Measurements from ENCODE around the gene GGA1.

Gene GGA1

DNA sequence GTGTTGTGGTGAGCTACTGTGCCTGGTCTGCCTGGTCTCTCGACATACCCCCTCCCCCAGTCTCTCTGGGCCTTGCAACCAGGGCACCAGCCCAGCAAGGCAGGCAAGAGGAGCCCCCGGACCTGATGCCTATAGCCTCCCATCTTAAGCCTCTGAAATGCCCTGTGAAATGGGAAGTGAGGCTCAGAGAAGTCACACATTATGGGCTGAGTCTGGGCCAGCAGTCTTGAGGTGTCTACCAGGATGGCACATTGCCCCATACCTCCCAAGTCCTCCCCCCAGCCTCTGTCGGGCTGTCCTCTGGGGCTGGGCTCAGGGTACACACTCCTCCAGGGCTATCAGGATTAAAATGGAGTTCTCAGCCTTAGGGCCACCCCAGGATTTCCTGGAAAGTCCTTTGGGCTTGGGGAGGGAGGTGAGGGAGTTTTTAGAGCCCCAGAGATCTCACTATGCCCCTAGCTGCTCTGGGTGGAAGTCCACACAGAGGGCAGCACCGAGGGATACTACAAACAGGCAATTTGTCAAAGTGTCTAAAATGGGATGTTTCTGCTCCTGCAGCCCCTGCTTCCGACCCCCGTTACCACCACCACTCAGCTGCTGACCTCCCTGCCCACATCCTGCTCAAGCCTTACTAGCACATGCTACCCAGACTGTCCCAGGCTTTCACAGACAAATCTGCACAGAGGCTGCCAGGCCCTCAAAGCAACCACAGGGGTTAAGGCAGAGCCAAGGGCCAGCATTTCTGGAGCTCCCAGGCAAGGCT is 27.7 kb downstream of the GGA1 start:
- no peak overlapping the region for H3K4me3 ChIP-seq (ENCODE audit: low read depth, low read length)
- no peaks in the 10 kb centered on the region for H3K9me3 ChIP-seq (ENCODE audit: control insufficient read depth, insufficient read depth, low read length)
- H3K27me3 ChIP-seq (ENCODE audit: control insufficient read depth, insufficient read depth, low read length): no peaks in the 10 kb centered on the region
- H3K4me1 ChIP-seq (ENCODE audit: control insufficient read depth, insufficient read depth, low read length): peaks cover 21% of the 10 kb centered on the region
- H3K9ac ChIP-seq (ENCODE audit: low read depth, low read length): no peak overlapping the region
- peaks cover 11% of the 10 kb centered on the region for H3K36me3 ChIP-seq (ENCODE audit: control insufficient read depth, insufficient read depth, low read length)

DNA sequence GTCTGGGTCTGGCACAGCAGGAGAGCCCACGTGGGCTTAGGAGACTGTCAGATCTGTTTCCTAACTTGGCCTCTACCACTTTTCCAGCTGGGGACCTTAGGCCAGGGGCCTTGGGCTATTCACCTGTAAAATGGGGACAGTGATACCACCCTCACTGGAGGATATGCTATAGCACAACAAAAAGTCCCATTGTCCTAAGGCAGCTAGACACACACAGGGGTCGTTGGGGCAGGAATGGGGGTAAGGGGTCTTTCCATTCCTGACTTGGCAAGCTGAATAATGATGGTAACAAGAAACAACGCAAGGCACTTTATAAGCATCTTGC is 28.3 kb downstream of the GGA1 start:
- Histone ChIP-seq H3K9ac (ENCODE audit: low read depth, low read length) (no peak overlapping the region), H3K27me3 (ENCODE audit: control insufficient read depth, insufficient read depth, low read length) (no peaks in the 10 kb centered on the region), H3K9me3 (ENCODE audit: control insufficient read depth, insufficient read depth, low read length) (no peaks in the 10 kb centered on the region), H3K4me1 (ENCODE audit: control insufficient read depth, insufficient read depth, low read length) (peaks cover 21% of the 10 kb centered on the region), H3K36me3 (ENCODE audit: control insufficient read depth, insufficient read depth, low read length) (peaks cover 8% of the 10 kb centered on the region), H3K4me3 (ENCODE audit: low read depth, low read length) (no peak overlapping the region)

DNA sequence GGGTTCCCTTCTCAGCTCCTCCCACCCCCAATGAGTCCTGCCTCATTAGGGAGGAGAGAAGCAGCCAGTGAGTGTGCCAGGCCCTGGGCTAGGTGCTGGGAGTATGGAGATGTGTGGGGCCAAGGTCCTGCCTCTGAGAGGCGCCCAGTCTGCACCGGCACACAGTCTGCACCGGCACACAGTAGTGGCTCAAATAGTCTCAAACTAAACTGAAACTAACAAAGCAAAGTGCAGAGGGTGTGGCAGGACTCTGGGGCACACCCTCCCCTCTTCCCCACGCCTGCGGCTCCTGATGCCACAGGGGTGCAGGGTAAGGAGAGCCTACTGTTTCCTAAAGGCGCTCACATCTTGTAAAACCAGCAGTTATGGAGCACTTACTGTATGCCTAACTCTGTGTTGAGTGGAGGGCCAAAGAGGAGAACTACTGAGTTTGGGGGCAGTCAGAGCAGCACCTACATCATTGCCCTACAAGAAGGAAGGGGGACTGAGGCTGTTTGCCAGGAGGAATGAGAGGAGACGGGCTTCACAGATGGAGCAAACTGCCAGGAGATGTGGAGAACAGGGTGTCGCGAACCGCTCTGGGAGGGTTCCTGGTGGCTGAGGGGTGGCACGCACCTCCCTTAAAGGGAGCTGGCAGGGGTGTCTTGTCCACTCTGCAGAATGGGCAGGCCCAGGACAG is 29.9 kb downstream of the GGA1 start:
- Histone ChIP-seq H3K9me3 (ENCODE audit: control insufficient read depth, insufficient read depth, low read length) (no peaks in the 10 kb centered on the region), H3K9ac (ENCODE audit: low read depth, low read length) (no peak overlapping the region), H3K4me3 (ENCODE audit: low read depth, low read length) (peak overlapping the region; percentile 69), H3K36me3 (ENCODE audit: control insufficient read depth, insufficient read depth, low read length) (peaks cover 9% of the 10 kb centered on the region), H3K4me1 (ENCODE audit: control insufficient read depth, insufficient read depth, low read length) (peaks cover 18% of the 10 kb centered on the region), H3K27me3 (ENCODE audit: control insufficient read depth, insufficient read depth, low read length) (no peaks in the 10 kb centered on the region)

GRCh38 chr22:37639070-37639760 is 30.6 kb downstream of the GGA1 start, which contains the start of gene SH3BP1:
SH3BP1 (plus strand) TSS chr22:37639669; CDS start chr22:37639788, 119 bp downstream.
- Histone ChIP-seq H3K9ac (ENCODE audit: low read depth, low read length) (peak within 1 kb of the TSS; percentile 70), H3K27me3 (ENCODE audit: control insufficient read depth, insufficient read depth, low read length) (no peaks in the 10 kb centered on the region), H3K9me3 (ENCODE audit: control insufficient read depth, insufficient read depth, low read length) (no peaks in the 10 kb centered on the region), H3K4me3 (ENCODE audit: low read depth, low read length) (peak within 1 kb of the TSS; percentile 88), H3K4me1 (ENCODE audit: control insufficient read depth, insufficient read depth, low read length) (peaks cover 16% of the 10 kb centered on the region), H3K36me3 (ENCODE audit: control insufficient read depth, insufficient read depth, low read length) (peaks cover 13% of the 10 kb centered on the region)

DNA sequence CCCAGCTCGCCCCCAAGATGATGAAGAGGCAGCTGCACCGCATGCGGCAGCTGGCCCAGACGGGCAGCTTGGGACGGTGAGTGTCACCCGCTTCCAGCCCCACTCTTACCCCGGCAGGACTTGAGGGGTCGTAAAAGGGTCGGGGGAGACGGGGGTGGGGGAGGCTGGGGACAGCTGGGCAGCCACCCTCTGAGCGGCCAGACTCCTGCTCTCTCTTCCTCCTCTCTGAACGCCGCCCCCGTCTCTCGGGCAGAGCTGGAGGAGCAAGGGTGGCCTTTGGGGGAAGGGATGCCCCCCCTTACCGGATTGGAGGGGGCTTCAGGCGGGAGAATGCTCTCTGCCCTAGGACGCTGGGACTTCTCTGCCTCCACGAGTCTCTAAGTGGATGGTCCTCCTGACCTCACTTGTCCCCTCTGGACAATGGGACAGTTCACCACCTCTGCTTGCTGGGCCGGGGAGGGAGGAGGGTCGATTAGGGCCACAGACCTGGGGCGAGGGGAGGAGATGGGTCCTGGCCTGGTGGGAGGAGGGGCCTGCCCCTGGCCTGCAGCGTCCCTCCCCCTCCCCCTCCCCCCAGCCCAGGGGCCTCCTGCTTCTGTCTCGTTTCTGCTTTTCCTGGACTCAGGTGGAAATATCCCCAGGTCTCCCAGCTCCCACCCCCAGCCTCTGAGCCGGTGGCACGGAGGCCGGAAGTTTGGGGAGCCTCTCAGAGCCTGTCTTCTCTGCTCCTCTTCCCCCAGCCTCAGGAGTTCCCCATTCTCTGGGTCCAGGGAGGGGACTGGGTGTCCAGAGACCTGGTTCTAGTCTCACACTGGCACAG is 31.3 kb downstream of the GGA1 start:
- H3K4me1 ChIP-seq (ENCODE audit: control insufficient read depth, insufficient read depth, low read length): peaks cover 11% of the 10 kb centered on the region
- peaks cover 18% of the 10 kb centered on the region for H3K36me3 ChIP-seq (ENCODE audit: control insufficient read depth, insufficient read depth, low read length)
- no peaks in the 10 kb centered on the region for H3K9me3 ChIP-seq (ENCODE audit: control insufficient read depth, insufficient read depth, low read length)
- H3K9ac ChIP-seq (ENCODE audit: low read depth, low read length): peak overlapping the region; percentile 70
- peak overlapping the region; percentile 88 for H3K4me3 ChIP-seq (ENCODE audit: low read depth, low read length)
- no peaks in the 10 kb centered on the region for H3K27me3 ChIP-seq (ENCODE audit: control insufficient read depth, insufficient read depth, low read length)

DNA sequence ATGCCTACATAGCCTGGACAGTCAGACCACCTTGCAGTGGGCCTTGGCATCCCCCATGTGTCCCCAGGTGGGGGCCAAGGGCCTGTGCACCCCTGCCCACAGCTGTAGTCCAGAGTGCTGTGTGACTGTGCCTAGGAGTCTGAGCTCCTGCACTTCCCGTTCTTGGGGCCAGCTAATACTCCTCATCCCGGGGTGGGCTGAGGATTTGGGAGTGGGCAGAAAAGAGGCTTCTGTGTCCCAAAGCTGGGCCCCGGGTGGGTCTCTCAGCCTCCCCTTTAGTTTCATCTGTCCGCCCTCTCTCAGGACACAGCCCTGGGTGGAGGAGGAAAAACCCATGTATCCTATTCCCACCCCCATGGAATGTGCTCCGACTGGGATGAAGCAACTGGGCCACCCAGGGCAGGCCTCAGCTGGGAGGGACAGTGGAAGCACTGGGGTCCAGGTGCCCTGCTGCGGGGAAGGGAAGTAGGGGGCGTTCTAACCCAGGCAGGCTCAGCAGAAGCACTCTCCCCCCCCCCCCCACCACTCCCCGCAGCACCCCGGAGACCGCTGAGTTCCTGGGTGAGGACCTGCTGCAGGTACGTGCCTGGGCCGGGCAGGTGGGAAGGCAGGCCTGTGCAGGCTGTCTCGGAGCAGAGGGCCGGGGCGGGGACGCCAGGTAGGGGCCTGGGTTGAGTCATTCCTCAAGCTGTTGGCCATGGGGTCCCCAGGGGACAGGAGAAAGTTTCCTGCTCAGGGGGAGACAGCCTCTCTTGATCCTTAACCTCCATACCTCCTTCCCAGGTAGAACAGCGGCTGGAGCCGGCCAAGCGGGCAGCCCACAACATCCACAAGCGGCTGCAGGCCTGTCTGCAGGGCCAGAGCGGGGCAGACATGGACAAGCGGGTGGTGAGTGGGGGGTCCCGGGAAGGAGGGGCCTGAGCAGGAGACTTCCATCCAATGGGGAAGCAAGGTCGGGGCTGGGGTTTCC is 32.2 kb downstream of the GGA1 start:
- H3K36me3 ChIP-seq (ENCODE audit: control insufficient read depth, insufficient read depth, low read length): peaks cover 27% of the 10 kb centered on the region
- H3K9me3 ChIP-seq (ENCODE audit: control insufficient read depth, insufficient read depth, low read length): no peaks in the 10 kb centered on the region
- peak overlapping the region; percentile 65 for H3K9ac ChIP-seq (ENCODE audit: low read depth, low read length)
- peak overlapping the region; percentile 88 for H3K4me3 ChIP-seq (ENCODE audit: low read depth, low read length)
- no peaks in the 10 kb centered on the region for H3K27me3 ChIP-seq (ENCODE audit: control insufficient read depth, insufficient read depth, low read length)
- H3K4me1 ChIP-seq (ENCODE audit: control insufficient read depth, insufficient read depth, low read length): peaks cover 11% of the 10 kb centered on the region

DNA sequence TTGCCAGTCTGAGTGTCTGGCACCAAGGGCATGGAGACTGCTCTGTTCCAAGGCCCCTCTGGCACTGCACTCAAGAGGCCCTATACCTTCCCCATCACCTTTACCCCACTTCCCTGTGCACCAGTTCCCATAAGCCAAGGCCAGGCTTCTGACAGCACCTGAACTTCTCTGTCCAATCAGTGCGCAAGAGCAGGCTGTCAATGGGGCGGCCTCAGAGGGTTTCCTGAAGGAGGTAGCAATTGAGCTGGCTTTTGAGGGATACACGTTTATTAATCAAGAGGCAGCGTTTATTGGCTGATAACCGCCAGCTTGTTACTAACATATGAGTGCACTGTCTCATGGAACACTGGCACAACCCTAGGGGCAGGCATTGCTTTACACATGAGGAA is 32.9 kb downstream of the GGA1 start:
- peaks cover 29% of the 10 kb centered on the region for H3K36me3 ChIP-seq (ENCODE audit: control insufficient read depth, insufficient read depth, low read length)
- H3K4me3 ChIP-seq (ENCODE audit: low read depth, low read length): no peak overlapping the region
- H3K9ac ChIP-seq (ENCODE audit: low read depth, low read length): no peak overlapping the region
- peaks cover 11% of the 10 kb centered on the region for H3K4me1 ChIP-seq (ENCODE audit: control insufficient read depth, insufficient read depth, low read length)
- no peaks in the 10 kb centered on the region for H3K9me3 ChIP-seq (ENCODE audit: control insufficient read depth, insufficient read depth, low read length)
- no peaks in the 10 kb centered on the region for H3K27me3 ChIP-seq (ENCODE audit: control insufficient read depth, insufficient read depth, low read length)

GRCh38 chr22:37643225-37643847 is 34.7 kb downstream of the GGA1 start:
- peaks cover 6% of the 10 kb centered on the region for H3K4me1 ChIP-seq (ENCODE audit: control insufficient read depth, insufficient read depth, low read length)
- H3K9me3 ChIP-seq (ENCODE audit: control insufficient read depth, insufficient read depth, low read length): no peaks in the 10 kb centered on the region
- no peak overlapping the region for H3K4me3 ChIP-seq (ENCODE audit: low read depth, low read length)
- H3K36me3 ChIP-seq (ENCODE audit: control insufficient read depth, insufficient read depth, low read length): peaks cover 41% of the 10 kb centered on the region
- no peak overlapping the region for H3K9ac ChIP-seq (ENCODE audit: low read depth, low read length)
- H3K27me3 ChIP-seq (ENCODE audit: control insufficient read depth, insufficient read depth, low read length): no peaks in the 10 kb centered on the region

- H3K4me1 ChIP-seq (ENCODE audit: control insufficient read depth, insufficient read depth, low read length): no peaks in the 10 kb centered on the region
- H3K27me3 ChIP-seq (ENCODE audit: control insufficient read depth, insufficient read depth, low read length): no peaks in the 10 kb centered on the region
- H3K9me3 ChIP-seq (ENCODE audit: control insufficient read depth, insufficient read depth, low read length): no peaks in the 10 kb centered on the region
- H3K36me3 ChIP-seq (ENCODE audit: control insufficient read depth, insufficient read depth, low read length): peaks cover 60% of the 10 kb centered on the region
- H3K9ac ChIP-seq (ENCODE audit: low read depth, low read length): no peak overlapping the region
- no peak overlapping the region for H3K4me3 ChIP-seq (ENCODE audit: low read depth, low read length)
Measured at GRCh38 chr22:37647317-37647716, 38.7 kb downstream of the GGA1 start.

DNA sequence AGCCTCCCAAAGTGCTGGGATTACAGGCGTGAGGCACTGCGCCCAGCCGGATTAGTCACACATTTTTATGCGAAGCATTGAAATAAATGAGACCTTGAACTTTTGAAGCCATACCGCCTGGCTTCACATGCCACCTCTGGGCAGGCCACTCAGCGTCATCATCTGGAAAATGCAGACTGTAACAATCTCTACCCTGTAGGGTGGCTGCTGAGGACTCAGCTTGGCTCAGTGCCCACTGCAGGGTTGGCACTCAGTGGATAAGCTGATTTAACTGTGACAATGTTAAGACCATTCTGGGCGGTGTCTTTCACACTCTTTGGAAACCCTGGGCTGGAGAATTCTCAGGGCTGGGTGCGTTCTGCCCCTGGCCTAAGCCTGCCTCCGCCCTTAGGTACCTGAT is 39.3 kb downstream of the GGA1 start:
- no peaks in the 10 kb centered on the region for H3K4me1 ChIP-seq (ENCODE audit: control insufficient read depth, insufficient read depth, low read length)
- H3K27me3 ChIP-seq (ENCODE audit: control insufficient read depth, insufficient read depth, low read length): no peaks in the 10 kb centered on the region
- H3K9ac ChIP-seq (ENCODE audit: low read depth, low read length): no peak overlapping the region
- no peaks in the 10 kb centered on the region for H3K9me3 ChIP-seq (ENCODE audit: control insufficient read depth, insufficient read depth, low read length)
- H3K4me3 ChIP-seq (ENCODE audit: low read depth, low read length): no peak overlapping the region
- peaks cover 60% of the 10 kb centered on the region for H3K36me3 ChIP-seq (ENCODE audit: control insufficient read depth, insufficient read depth, low read length)
